NCI-H2227 (cell line): ENCODE data around the gene GARS1.
A peak's percentile ranks its signal among the peaks of the same experiment; 100 is the strongest.

Experiments
- DNase-seq: peaks from one replicate; lab custom pipeline; 2025; ENCODE audit not compliant: unreplicated experiment; lab: John Stamatoyannopoulos, UW

Gene GARS1, protein sequence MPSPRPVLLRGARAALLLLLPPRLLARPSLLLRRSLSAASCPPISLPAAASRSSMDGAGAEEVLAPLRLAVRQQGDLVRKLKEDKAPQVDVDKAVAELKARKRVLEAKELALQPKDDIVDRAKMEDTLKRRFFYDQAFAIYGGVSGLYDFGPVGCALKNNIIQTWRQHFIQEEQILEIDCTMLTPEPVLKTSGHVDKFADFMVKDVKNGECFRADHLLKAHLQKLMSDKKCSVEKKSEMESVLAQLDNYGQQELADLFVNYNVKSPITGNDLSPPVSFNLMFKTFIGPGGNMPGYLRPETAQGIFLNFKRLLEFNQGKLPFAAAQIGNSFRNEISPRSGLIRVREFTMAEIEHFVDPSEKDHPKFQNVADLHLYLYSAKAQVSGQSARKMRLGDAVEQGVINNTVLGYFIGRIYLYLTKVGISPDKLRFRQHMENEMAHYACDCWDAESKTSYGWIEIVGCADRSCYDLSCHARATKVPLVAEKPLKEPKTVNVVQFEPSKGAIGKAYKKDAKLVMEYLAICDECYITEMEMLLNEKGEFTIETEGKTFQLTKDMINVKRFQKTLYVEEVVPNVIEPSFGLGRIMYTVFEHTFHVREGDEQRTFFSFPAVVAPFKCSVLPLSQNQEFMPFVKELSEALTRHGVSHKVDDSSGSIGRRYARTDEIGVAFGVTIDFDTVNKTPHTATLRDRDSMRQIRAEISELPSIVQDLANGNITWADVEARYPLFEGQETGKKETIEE

GRCh38 chr7:30594540-30595435, at the start of gene GARS1:
GARS1 (plus strand) TSS chr7:30594878; CDS start chr7:30594922, 44 bp downstream.
- peak; percentile 93 for DNase-seq

GRCh38 chr7:30545791-30546555, 48.7 kb upstream of the GARS1 start:
- DNase-seq: peak; percentile 32

- no peak for DNase-seq
These were observed 48.1 kb upstream of the GARS1 start for GRCh38 chr7:30546596-30546995.

GRCh38 chr7:30548845-30549244, 45.8 kb upstream of the GARS1 start:
- peak; percentile 82 for DNase-seq

GRCh38 chr7:30549931-30550493, 44.7 kb upstream of the GARS1 start:
- no peak for DNase-seq

GRCh38 chr7:30552330-30552729, 42.3 kb upstream of the GARS1 start:
- no peak for DNase-seq

DNA sequence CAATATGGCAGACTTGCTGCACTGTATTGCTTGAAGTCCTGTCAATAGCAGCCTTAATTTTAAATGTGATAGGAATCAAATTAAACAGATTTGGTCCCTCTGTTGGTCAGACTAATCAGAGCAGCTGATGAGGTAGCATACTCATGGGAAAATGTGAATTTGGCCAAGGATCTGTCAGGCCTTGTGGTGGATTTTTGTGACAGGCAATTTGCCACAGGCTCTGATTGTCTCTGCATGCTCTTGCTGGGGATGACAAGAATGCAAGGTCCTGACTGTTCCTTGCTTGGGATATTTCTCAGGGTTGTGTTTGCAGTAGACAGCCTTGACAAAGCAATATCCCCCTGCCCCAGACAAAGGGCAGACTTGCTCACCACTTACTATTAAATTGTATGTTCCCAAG, 41.5 kb upstream of the GARS1 start:
- no peak for DNase-seq

DNA sequence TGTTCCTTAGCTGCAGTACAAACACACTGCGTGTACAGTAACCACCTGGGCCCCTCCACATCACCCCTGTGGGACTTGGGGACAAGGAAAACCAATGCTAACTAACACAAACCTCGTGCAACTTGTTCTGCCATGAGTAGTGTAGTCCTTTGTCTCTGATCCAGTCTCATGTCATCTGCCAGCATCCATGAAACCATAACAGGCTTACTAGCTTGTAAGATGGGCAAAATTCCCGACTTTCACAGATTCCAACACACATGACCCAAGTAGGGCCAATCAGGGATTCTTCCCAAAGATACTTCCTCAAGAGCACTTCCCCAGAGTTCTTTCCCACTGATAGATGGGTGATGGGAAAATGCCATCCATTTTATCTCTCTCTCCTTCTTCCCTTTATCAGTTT, 41.1 kb upstream of the GARS1 start:
- no peak for DNase-seq

DNA sequence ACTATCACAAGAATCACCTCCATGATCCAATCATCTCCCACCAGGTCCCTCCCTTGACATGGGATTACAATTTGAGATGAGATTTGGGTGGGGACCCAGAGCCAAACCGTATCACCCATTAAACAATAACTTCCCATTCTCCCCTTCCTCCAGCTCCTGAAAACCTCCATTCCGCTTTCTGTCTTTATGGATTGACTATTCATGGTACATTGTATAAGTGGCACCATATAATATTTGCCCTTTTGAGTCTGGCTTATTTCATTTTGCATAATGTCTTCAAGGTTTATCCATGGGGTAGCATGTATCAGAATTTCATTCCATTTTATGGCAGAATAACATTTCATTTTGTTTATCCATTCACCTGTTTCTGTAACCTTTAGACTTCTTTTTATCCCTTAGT, 39.2 kb upstream of the GARS1 start:
- no peak for DNase-seq

GRCh38 chr7:30556840-30557239, 37.8 kb upstream of the GARS1 start:
- DNase-seq: peak; percentile 86

GRCh38 chr7:30557245-30557644, 37.4 kb upstream of the GARS1 start:
- DNase-seq: no peak

DNA sequence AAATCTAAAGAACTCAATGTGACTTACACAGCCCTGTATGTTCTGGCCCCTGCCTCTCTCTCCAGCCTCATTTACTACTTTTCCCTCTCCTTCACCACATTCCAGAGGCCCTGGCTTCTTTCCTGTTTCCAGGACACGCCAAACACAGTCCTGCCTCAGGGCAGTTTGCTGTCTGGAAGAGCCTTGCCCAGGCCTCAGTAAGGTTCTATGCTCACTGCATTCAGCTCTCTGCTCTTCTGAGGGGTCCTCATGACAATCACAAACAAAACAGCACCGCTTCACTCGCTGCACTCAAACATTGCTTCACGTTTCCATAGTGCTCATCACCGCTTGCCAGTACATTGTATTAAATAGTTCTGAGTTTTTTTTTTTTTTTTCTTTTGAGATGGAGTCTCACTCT, 35.1 kb upstream of the GARS1 start:
- DNase-seq: no peak

DNA sequence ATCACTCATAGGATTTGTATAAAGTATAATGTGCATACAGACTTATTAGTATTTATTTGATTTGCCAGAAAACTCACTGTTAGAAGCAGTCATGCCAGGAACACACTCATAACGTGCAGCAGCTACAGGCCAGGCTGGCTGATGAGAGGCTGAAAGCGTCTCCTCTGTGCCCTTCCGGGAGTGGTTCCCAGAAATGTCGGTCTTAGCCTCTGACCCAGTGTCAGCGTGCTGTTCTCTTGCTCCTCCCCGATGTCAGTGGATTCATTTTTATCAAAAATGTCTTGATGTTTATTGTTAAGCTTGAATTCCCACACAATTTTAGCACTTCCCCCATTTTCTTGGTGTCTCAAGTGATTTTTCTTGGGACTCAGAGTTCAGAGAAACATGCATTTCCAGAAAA, 33.3 kb upstream of the GARS1 start:
- DNase-seq: no peak

GRCh38 chr7:30562498-30562897, 32.2 kb upstream of the GARS1 start:
- DNase-seq: peak; percentile 47

DNA sequence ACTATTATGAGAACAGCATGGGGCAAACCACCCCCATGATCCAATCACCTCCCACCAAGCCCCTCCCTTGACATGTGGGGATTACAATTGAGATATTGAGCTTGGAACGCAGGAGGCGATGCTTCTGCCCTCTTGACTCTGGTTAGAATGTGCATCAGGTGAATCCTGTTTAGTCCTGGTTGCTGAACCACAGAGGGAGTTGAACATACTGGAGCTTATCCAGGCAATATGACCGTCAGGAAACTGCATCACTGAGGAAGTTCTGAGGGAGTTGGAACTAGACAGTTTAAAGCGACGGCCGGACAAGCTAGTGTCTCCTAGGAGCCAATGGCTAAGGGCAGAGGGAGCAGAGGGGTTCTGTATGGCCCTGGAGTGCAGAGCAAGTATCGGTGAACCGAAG, 31.8 kb upstream of the GARS1 start:
- no peak for DNase-seq

GRCh38 chr7:30563326-30563942, 31.2 kb upstream of the GARS1 start:
- no peak for DNase-seq

DNA sequence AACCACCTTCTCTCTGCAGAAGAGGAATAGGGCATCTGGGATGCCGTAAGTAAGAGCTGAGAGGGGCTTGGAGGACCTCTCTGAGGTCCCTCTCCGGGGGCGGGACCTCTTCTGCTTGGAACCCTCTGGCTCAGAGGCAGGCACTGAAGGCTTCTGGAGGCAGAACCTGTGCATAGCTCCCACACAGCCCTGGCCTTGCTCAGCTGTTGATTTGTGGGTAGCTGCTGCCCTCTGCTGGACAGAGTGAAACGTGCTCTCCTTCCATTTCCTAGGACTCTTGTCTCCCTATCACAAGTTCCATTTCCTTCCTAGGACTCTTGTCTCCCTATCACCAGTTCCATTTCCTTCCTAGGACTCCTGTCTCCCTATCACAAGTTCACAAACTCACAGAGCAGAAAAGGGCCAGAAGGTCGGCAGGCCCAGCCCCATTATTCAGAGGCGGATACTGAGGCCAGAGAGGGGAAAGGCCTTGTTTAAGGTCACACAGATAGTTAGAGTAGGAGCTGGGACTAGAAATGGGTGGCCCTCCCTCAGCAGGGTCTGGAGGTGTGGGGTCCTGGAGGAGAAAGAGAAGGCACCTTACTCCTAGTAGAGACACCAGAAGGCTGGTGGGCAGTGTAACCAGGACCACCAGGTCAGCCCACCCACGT, 30.3 kb upstream of the GARS1 start:
- DNase-seq: peak; percentile 84

DNA sequence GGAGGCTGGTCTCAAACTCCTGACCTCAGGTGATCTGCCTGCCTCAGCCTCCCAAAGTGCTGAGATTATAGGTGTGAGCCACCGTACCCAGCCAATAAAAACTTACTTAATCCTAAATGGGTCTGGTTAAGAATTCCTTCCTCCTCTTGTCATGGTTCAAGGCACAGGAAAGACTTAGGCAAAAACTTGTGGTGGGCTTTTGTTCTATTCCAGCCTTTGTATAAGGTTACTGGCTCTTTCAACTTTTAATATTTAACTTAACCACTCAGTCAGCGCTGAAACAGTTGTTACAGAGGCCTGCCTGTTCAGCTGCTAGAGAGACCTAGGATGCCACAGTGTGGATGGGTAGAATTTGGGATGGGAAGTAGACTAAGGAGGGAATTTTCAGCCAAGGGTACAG, 28.1 kb upstream of the GARS1 start:
- no peak for DNase-seq

GRCh38 chr7:30567081-30567480, 27.6 kb upstream of the GARS1 start:
- DNase-seq: no peak
